Esophagus squamous epithelium (tissue), 4 donors: Measurements from ENCODE around the gene PTK6.

Experiments
- CTCF ChIP-seq, 6 experiments: fragments of 450-650 bp in 4 of 6; fragments of 200-600 bp in 2 of 6; sonication (generic) in 2 of 6; IDR thresholded peaks; one replicate each; pipeline ENCODE4 v1.5.1; 2016 to 2019; ENCODE audit warnings: antibody characterized with exemption in 6 of 6, mild to moderate bottlenecking in 4 of 6, moderate library complexity in 4 of 6
- POLR2A ChIP-seq, 4 donors: fragments of 450-650 bp; IDR thresholded peaks; one replicate each; pipeline ENCODE4 v1.6.1; 2017; ENCODE audit warnings: antibody characterized with exemption in 4 of 4, mild to moderate bottlenecking in 4 of 4, moderate library complexity in 3 of 4

- TF ChIP-seq CTCF (IDR thresholded peaks at IDR 0.05) (no peak), POLR2A (IDR thresholded peaks at IDR 0.05) (no peak)
These were observed 42.6 kb downstream of the PTK6 start for GRCh38 chr20:63494420-63495166.
